DMS53 treated with DMSO at 0.1 percent for 48 hours (cell line): ENCODE measurements around the gene ATE1.
"Not testable (repeated sequence)": the region's sequence is repeated elsewhere in the genome, so short reads cannot be mapped to it uniquely, and the experiment has no call there.

Experiments used
- DNase-seq: peaks from one replicate; lab custom pipeline; 2025; ENCODE audit not compliant: unreplicated experiment; lab: John Stamatoyannopoulos, UW

The ATE1 gene

DNA sequence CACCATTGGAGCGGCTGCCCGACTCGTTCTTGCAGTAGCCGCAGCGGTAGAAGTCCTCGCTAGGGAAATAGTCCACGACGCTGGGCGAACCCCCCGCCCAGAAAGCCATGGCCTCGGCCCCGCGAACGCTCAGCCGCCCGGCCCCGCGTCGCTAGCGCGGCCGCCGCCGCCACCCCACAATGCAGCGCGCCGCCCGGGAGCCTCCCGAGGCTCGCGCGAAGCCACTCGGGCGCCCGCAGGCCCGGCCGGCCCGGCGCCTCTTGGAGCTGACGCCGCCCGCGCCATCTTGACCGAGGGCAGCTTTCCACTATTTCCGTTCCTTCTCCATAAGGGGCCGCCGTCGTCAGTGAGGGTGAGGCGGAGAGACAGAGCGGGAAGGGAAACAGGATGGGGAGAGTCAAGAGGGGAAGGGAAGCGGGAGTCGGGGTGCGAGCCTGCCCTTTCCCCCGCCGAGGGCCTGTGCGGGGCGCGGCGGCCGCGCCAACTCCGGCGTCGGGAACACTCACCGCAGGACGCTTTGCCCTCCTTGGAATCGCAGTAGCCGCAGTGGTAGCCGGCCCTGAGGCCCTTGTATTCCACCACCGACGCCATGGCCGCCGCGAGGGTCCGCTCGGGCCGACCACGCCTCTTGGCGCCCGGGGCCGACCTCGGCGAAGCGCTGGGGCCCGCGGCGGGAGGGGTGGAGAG is at the start of gene ATE1:
ATE1 (minus strand) TSS at position 191 of the 687 bp plus-strand sequence; CDS start at position 109, 82 bp downstream.
- DNase-seq = peak; percentile 82

DNA sequence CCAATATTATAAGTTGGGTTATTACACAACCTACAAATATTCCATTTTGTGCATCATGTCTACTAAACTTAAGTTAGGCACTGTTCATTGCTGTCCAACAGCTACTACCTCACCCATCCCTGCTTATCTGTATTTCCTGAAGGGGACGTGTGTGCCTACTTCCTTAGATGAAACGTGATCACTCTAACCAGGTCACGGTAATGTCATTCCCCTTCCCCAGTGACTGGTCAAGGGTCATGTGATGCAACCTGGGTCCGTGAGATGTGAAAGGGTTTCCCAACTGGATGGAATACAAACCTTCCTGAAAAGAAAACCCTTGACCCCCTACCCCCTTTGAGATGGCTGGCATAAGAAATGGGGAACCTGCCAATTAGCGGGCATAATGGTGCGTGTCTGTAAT is 48.8 kb upstream of the ATE1 start:
- no peak for DNase-seq

DNA sequence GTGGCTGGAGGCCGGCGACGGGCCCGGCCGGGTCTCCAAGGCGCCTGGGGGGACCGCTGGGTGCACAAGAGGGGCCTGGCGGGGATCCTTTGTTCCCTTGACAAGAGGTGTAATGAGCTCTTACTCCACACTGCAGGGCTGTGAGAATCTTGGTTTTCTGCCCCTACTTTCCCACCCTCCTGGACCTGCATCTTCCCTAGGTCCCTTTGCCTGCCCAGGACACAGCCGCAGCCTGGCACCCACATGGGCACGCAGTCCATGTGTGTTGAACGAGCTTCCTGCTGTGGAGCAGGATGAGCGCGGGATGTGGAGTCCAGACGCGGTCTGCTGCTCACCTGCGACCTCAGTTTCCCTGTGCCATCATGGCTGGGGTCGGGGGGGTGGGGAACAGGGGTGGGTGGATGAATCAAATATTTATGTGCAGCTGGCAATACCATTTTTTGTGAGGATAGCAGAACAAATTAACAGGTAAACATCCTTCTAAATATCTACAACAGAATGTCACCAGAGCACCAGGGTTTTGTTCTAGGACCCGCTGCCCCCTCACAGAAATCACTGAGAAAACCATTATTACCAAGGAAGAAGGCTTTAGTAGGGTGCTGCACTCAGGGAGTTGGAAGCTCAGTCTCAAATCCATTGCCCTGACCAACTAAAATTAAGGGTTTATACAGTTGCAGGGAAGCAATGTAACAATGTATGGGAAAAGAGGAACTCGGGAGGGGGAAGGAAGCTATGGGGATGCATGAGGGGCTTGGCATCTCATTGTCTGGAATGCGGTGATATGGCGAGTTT is 47.7 kb upstream of the ATE1 start:
- DNase-seq = no peak

DNA sequence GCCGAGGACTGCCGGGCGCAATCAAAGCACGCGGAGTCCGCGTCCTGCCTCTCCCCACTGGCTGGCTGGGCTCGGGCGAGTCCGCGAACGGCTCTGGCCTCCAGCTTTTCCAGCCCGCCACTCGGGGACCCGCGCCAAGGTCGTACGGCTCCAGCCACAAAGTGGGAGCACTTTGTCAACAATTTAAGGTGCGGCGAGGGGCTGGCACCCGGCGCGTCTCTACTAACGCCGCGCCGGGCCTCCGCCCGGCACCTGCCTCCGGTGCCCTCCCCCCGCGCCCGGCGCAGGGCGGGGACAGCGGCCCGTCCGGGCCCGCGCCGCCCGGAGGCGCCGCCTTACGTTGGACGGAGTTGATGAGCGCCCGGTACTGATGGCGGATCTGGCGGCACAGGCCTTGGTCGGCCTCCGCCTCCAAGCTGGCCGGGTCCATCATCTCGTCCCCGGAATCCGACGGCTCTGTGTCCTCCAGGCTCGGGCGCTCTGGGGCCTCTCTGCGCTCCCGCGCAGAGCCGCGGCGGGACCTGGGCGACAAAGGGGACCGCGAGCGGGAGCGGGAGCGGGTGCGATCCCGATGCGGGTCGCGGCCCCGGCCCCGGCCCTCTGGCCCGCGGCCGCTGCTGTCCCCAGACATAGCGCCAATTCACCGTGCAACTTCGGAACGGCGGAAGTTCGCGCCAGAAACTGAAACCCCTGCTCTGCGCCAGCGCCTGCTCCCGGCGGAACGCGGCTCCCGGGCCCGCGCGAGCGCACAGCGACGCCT is 46.9 kb upstream of the ATE1 start, which contains the start of gene NSMCE4A:
NSMCE4A (minus strand) TSS at position 683 of the 760 bp plus-strand sequence; CDS start at position 631, 52 bp downstream.
- peak; percentile 66 for DNase-seq

DNA sequence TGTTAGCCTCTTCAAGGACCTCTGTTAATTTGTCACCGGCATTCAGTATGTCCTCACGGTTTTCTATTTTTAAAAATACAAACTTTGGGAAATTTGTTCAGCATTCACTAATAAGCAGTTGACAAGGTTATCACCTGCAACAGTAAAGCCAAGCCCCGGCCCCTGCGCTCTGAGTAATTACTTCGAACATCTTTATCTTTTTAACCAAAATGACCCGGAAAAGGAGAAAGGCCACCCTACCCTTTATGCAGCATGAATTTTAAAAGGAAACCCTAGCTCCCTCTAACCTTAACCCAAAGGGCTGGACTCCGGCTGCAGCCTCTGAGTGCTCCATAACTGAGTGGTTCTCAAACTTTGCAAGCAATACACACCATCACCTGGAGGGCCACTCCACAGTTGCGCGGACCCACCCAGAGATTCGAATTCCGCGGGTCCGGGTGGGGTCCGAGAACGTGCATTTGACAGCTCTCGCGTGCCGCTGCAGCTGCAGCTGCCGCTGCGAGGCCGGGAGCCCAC is 46.2 kb upstream of the ATE1 start:
- DNase-seq = no peak

DNA sequence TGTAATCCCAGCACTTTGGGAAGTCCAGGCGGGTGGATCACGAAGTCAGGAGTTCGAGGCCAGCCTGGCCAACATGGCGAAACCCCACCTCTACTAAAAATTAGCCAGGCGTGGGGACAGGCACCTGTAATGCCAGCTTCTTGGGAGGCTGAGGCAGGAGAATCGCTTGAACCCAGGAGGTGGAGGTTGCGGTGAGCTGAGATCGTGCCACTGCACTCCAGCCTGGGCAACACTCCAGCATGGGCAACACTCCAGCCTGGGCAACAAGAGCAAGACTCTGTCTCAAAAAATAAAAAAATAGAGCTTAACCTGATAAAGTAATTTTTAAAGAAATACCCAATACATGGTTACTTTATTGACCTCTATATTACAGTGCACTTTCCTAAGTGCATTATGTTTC is 41.3 kb upstream of the ATE1 start:
- not testable (repeated sequence) for DNase-seq

DNA sequence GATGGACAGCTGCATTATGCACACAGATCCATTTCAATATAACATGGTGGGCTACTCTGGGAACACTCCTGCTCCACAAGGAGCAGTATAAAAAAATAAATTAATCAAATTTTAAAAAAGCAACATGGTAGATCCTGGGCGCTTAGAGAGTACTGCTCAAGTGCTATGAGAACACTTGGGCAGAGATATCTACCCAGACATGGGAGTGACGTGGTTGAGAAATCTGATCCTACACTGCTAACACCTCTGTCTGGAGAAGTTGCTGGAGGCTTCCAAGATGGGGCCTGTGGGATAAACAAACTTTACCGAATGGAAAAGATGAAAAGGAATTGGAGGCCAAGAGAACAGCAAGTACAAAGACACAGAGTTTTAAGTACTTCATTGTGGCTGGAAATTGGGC is 38.2 kb upstream of the ATE1 start:
- no peak for DNase-seq

DNA sequence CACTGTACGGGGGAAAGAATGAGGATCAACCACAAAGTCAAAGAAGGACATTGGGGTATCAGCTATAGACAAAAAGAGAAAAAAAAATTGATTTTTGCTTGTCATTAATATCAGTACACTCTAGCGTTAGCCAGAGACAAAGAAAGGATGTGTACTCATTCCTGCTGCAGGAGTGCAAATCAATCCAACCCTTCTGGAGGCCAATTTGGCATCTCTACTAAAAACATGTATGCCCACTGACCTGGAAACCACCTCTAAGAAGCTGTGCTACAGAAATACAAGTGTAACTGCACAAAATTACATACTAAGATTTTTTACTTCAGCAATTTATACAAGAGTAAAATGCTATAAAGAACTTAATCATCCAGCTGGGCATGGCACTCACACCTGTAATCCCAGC is 33.6 kb upstream of the ATE1 start:
- DNase-seq = no peak

DNA sequence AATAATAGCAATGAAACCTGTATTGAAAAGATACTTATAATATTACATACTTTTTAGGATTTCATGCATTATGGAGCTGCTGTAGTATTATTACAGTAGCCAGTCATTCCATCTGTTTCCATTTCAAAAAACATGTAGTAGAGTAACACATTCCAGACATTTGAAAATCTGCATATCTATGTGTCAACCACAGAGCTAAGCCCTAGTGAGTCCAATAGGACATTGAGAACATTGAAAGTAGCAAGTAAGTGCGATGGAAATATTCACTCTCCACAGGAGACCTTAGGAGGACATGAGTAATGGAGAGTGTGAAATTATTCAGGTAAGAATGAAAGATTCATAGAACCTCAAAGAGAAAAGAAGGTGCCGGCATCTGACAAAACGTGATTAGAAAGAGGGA is 31.8 kb upstream of the ATE1 start:
- DNase-seq = no peak

DNA sequence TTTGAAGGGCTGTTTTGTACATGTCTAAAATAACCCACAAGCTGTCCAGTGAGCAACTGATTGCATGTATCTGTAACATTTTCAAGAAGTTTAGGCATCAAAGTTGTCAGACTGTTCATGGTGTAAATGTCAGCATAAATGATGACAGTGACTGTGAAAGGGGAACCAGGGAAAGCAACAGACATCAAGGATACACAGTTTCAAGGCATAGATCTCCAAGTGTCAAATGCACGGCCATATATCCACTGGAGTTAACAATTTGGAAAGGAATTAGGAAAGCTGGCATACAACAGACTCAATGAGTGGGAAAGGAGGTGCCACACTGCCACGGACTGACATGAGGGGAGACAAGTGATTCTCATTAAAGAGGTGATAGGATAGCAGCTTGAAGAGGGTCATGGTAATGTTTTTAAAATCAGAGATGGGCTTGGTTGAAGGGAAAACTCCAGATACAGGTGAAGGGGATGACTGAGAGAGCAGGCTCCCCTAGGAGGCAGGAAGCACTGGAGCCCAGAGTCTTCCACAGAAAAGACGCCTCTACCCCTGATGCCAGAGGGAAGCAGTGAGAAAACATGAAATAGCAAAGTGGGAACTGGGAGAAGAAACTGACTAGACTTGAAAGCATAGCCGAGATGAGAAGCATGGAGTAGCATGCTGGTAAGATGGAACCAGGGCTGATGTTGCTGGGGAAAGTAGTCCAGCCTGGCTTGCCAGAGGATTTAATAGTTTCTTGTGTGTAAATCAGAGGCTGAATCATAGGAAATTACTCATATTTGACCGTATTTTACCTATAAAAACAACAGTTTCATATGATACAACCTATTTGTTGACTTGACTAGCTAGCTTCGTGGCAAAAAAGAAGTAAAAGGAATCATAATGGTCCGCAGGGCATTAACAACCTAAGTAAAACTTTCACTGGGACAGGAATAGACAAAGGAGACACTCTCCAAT is 28.6 kb upstream of the ATE1 start:
- DNase-seq = no peak

DNA sequence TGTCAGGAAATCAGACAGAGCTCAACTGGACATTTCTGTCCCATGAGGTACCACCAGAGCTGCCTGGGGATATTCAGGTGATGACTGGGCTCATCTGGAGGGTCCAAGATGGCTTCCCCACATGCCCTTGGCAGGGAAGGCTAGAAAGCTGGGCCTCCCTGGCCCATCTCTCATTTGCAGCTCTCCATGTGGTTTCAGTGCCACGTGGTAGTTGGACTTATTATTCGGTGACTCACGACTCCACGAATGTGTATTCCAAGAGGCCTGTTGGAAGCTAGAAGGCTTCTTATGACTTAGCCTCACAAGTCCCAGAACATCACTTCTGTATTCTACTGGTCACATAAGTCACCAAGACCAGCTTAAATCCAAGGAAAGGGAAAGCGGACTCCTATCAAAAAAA is 24.4 kb upstream of the ATE1 start:
- DNase-seq = no peak

DNA sequence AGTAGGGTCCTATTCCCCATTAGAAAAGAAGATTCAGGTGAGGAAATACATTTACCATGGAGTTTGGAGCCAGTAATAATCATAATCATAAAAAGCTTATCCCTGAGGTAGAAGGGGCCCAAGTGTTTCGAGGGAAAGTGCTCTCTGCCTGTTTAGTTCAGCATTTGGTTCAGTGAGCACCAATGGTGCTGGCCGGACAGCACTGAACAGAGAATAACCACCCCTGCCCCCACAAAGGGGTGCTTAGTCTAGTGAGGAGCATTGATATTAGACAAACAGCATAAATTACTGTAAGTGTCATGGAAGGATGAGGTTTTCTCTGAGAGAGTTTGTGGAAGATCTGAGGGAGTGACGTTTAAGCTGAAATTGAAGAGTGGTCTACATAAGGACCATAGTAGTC is 21.6 kb upstream of the ATE1 start:
- no peak for DNase-seq

DNA sequence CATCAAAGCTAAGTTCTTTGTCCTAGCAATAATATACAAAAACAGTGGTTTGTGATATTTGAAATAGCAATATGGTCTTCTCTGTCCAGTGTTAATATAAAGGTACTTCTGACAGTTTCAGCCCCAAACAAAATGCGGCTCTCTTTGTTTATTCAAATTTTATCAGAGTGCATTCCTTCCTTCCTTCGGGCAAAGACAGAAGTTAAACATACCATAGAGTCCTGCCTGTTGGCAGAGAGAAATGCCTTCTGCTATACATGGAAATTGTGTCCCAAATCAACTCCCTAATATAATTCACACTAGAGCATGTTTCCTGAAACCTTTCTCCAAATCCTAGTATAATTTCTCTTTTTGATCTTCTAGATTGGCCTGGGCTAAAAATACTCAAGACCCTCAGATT is 21.2 kb upstream of the ATE1 start:
- no peak for DNase-seq

DNA sequence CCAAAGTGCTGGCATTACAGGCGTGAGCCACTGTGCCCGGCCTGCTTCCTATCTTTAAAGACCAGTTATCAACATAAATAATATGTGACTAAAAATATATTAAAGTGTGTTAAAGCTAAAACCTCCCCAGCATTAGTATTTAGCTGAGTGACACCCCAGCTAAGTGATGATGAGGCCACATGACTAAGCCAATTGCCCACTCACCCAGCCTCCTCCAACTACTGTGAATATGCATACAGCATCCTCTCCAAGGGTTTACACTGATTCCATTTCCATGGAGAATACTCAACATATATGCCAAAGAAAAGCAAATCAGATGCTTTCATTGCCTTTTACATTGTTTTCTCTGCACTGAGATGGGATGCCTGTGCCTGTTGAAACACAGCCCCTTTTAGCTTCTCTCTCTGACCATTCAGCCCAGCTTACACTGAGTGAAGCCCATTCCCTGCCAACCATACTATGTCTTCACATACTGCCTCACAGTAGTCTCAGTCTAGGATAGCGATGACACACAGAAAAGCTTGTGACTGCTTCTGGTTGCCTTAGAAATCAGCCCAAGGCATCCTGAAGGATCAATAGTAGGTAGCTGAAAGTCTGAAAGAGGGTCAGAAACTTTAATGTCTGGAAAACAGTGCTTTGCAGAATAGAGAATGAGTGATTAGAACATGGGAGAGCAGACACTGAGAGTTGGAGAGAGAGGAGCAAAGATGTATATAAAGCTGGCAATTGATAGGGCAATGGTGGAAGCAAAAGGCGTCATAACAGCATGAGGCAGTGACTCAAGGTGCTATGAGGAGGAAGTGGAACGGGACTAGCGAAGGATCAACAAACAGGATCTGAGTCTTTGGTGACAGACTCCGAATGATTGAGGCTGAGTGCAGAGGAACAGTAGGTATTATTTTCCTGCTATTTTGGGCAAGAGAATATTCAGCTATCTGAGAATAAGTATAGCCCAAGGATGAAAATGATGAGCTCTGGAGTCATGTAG is 19.8 kb upstream of the ATE1 start:
- DNase-seq = no peak

DNA sequence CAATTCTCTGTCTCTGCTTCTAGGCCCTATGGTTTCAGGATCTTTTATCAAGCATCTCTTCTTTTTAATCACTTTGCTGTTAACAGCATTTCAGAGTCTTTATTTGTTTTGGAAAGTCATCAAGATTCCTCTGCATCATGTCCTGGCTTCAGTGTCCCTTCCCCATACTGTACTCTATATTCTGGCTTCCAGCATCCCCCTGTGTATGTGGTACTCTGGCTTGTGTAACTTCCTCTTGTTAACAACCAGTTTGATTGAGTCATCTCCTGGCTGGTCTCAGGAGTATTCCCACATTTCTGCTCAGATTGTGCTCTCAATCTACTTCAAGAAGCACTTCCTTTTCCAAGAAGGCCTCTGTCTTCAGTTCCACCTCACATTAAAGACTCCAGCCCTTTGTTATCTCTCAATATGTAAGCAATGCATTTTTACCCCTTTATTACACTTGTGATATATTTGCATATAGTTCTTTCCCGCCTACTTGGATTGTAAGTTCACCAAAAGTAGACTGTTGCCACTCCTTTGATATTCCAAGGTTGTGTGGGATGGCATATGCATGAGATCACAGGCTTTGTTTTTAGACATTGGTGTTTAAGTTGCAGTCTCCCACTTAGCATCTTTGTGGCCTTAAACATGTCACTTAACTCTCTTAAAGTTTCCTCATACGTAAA is 15.1 kb upstream of the ATE1 start:
- DNase-seq = no peak

DNA sequence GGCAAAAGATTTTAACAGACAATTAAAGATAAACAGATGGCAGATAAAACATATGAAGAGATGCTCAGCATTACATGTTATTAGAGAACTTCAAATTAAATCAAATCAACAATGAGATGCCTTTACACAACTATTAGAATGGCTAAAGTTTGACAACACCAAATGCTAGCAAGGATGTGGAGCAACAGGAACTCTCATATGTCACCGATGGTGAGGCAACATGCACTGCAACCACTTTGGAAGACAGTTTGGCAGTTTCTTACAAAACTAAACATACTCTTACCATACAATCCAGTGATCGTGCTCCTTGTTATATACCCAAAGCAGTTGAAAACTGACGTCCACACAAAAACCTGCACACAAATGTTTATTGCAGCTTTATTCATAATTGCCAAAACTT is 13.7 kb upstream of the ATE1 start:
- DNase-seq = no peak

DNA sequence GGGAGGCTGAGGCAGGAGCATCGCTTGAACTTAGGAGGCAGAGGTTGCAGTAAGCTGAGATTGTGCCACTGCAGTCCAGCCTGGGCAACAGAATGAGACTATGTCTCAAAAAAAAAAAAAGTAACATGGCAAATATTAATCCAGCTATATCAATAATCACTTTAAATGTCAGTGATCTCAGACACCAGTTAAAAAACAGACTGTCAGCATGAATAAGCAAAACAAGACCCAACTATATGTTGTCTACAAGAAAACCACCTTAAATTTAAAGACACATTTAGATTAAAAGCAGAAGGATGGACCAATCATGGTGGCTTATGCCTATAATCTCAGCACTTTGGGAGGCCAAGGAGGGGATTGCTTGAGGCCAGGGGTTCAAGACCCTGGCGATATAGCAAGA is 8.5 kb upstream of the ATE1 start:
- no peak for DNase-seq

DNA sequence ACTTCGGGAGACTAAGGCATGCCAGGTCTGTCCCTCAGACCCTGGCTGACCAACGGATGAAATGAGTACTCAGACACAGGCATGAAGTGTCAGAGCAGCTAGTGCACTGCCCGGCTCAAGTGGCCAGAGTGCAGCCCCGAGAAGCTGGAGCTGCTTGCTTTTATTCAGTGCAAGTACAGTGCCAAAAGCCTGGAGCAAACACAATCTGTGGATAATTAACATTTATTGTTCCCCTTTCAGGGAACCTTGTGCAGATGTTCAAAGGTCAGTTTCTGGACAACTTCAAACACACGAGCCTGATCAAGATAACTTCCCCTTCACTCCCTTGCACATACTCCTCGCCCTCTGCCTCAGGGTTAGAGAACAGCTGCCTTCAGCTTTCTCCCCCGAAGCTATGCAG is 7.9 kb upstream of the ATE1 start:
- no peak for DNase-seq
